Heart left ventricle (tissue), 16 donors: ENCODE measurements around the gene CTRB1. TPM values are rescaled to one million over a fixed set of nuclear protein-coding genes. Genes with fewer than 3 reads are reported as not detected.
A peak's percentile ranks its signal among the peaks of the same experiment; 100 is the strongest.

Experiments
- ATAC-seq, 4 donors: fragments of 200-7000 bp; cut with Tn5 transposase; one replicate each; pipeline ENCODE4 v1.9.1; 2020 to 2022; ENCODE audit warnings: moderate library complexity in 4 of 4, mild to moderate bottlenecking in 3 of 4, moderate number of reproducible peaks in 1 of 4
- DNase-seq, 5 donors: peaks; one replicate each; pipeline ENCODE4 v3.0.0-alpha.2; 2020
- H3K27ac ChIP-seq, 12 donors: fragments of 200-600 bp; sonication (generic) in 4 of 12; one replicate each; pipeline versions ENCODE4 v1.5.0 to v1.8.0; 2016 to 2022; ENCODE audit warnings: mild to moderate bottlenecking in 2 of 12
- H3K27me3 ChIP-seq, 9 donors: fragments of 200-600 bp; sonication (generic) in 2 of 9; one replicate each; pipeline versions ENCODE4 v1.5.1 to v1.8.0; 2016 to 2022; ENCODE audit warnings: mild to moderate bottlenecking in 3 of 9
- H3K36me3 ChIP-seq, 9 donors: fragments of 200-600 bp; sonication (generic) in 2 of 9; one replicate each; pipeline versions ENCODE4 v1.5.0 to v1.8.0; 2018 to 2022; ENCODE audit warnings: mild to moderate bottlenecking in 2 of 9
- H3K4me1 ChIP-seq, 12 donors: fragments of 200-600 bp; sonication (generic) in 4 of 12; one replicate each; pipeline versions ENCODE4 v1.5.0 to v1.8.0; 2016 to 2022; ENCODE audit warnings: mild to moderate bottlenecking in 3 of 12
- H3K4me3 ChIP-seq, 12 donors: fragments of 200-600 bp; sonication (generic) in 4 of 12; one replicate each; pipeline versions ENCODE4 v1.5.0 to v1.8.0; 2017 to 2022; ENCODE audit warnings: mild to moderate bottlenecking in 9 of 12, moderate library complexity in 4 of 12
- H3K9me3 ChIP-seq, 12 donors: fragments of 200-600 bp; sonication (generic) in 4 of 12; one replicate each; pipeline versions ENCODE4 v1.5.0 to v1.8.0; 2016 to 2022; ENCODE audit warnings: mild to moderate bottlenecking in 1 of 12
- CTCF ChIP-seq, 12 donors: fragments of 200-600 bp; sonication (generic) in 4 of 12; IDR thresholded peaks; one replicate each; pipeline versions ENCODE4 v1.5.0 to v1.8.0; 2018 to 2022; ENCODE audit warnings: antibody characterized with exemption in 12 of 12, mild to moderate bottlenecking in 5 of 12
- POLR2A ChIP-seq, 2 donors: fragments of 450-650 bp; IDR thresholded peaks; one replicate each; pipeline ENCODE4 v1.6.1; 2017; ENCODE audit warnings: antibody characterized with exemption in 2 of 2, mild to moderate bottlenecking in 2 of 2, moderate library complexity in 2 of 2
- WGBS, 4 donors: extraction: QIAGEN DNeasy Blood & Tissue Kit in 2 of 4; methylation state at CpG; one replicate each; pipeline versions ENCODE4 v1.1.5 to v1.1.7; 2013 to 2018; 5-methylcytosine and 5-hydroxymethylcytosine counted together
- intact Hi-C, 10 donors: fragments of 100-400 bp; cut with DNase I; formaldehyde crosslinking; loops; one replicate each; pipeline versions ENCODE4 v1.11.1 to v1.14.2; 2022
- polyA plus RNA-seq, 2 donors: library from polyadenylated mRNA; stranded (reverse); fragments of 200-250 nt; gene quantifications; one replicate each; pipeline ENCODE4 v1.2.3, GENCODE V29; 2013
- total RNA-seq, 9 donors: library from RNA; depleted of rRNA in 2 of 9; stranded (reverse); fragments of >200 nt in 2 of 9; fragmentation: NEBNext Ultra II Directional in 3 of 9; extraction: Animal tissue kit (Norgen Biotek cat#: 25700) in 3 of 9; gene quantifications; one replicate each; pipeline versions ENCODE4 v1.1.0 to v1.2.4, GENCODE V29; 2016 to 2023
- donor health status: ischemic (EF 13 %, LVEDD 7.1; RV severe dilation, severe dysfunction).
- donor health status: healthy with polysubstance abuse.
- donor health status: DM: no; HTN: yes; CAD: no.
- donor health status: DM: no; HTN: no; CAD: no.
- donor health status: ischemic (EF 25% LVEDD 6.9; RV normal size, moderate dysfunction).
- donor health status: ischemic (EF 25% LVEDD 5.7; RV mildly dilated, moderate dysfunction).
- donor health status: healthy.
- donor health status: DM: yes; HTN: yes; CAD: no.
- donor health status: ischemic (EF 35%, LVEDD 5.7; RV mildly dilated, moderate dysfunction).
- donor health status: nonischemic (EF 11% LVEDD 7.7; RV severe dilation, severe dysfunction).
- donor health status: DM: yes; HTN: yes; CAD: no.
- donor health status: PGD.
- donor health status: ischemic (EF 29% LVEDD 5.4; RV normal size, mild dysfunction).
- donor health status: nonischemic (EF 23%, LVEDD 6.1; RV moderate dilation, normal function).

CTRB1 gene
- total and polyA plus RNA-seq, 11 donors, result 0.64 to 3.7 (median 2.5) TPM; not detected in 5

GRCh38 chr16:75193730-75194444, 24.9 kb upstream of the CTRB1 start:
- intact Hi-C loops, result loop anchor here in 4 of 10 donors (10.0 kb wide), 3 partner anchors 211 to 571 kb away; partner anchors contain the start of gene TMEM170A (in 1 of the 4)
- no peak overlapping the region for H3K4me3 ChIP-seq
- ATAC-seq (no peak), DNase-seq (peak in 1 of 5 donors; percentile 42)
- TF ChIP-seq POLR2A (IDR thresholded peaks at IDR 0.05), result no peak
- peaks cover 0 to 20% (median 9%) of the 10 kb centered on the region in 9 donors for H3K27me3 ChIP-seq
- H3K9me3 ChIP-seq, result no peaks in the 10 kb centered on the region
- no peak overlapping the region for H3K27ac ChIP-seq
- H3K4me1 ChIP-seq, result peaks cover 0 to 9% (median 0%) of the 10 kb centered on the region in 12 donors
- 80 to 87% (median 84%) methylated on average over 6 to 10 of the region's 10 CpGs for WGBS, 4 donors
- no peaks in the 10 kb centered on the region for H3K36me3 ChIP-seq

DNA sequence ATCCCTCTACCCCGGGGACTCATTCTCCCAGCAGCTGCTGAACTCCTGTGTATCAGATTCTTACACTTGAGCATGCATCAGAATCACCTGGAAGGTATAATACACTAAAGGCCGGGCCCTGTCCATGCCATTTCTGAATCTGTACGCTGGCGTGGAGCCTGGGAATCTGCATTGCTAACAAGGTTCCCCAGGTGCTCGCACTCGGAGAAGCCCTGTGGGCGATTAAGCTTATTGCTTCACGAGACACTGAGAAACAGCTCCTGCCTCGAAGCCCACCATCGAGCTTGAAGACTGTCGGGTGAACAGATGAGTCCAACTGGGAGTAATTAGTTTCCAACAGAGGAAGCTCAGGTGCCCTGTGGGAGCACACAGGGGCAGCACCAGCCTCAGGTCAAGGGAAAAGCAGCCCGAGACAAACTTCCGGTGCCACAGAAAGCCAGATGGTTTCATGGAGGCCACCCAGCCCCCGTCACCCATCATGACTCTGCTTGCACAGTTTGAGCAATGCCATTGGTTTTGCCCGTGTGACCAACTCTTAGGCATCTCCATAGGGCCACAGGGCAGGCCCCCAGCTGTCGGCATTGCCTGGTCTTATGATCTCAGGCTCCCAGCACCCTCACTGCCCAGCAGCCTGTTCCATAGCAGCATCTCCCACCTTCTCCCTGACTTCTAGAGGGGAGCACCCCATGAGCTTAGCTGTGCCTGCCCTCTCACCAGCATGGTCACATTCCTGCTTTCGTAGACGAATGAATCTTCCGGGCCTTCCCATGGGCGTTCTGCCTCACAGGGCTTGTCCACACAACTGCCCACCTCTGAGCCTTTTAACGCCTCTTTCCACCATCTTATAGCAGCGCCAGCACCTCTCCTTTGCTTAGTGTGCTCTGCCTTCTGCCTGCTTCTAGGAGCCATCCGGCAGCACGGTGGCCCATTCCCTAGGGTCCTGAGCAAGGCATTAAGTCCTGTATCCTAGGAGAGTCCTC, 22.7 kb upstream of the CTRB1 start:
- TF ChIP-seq CTCF (IDR thresholded peaks at IDR 0.05) (no peak), POLR2A (IDR thresholded peaks at IDR 0.05) (no peak)
- H3K36me3 ChIP-seq, result no peaks in the 10 kb centered on the region
- peaks cover 0 to 23% (median 0%) of the 10 kb centered on the region in 12 donors for H3K4me1 ChIP-seq
- peak in 1 of 5 donors; percentile 38 for DNase-seq
- peaks cover 0 to 20% (median 9%) of the 10 kb centered on the region in 9 donors for H3K27me3 ChIP-seq
- H3K4me3 ChIP-seq, result no peak overlapping the region
- no peaks in the 10 kb centered on the region for H3K9me3 ChIP-seq
- no peak for ATAC-seq
- intact Hi-C loops, result loop anchor here in 8 of 10 donors (5.0 to 10.0 kb wide), 7 partner anchors 36 to 569 kb away; partner anchors contain the start of gene TMEM170A (in 1 of the 8)
- H3K27ac ChIP-seq, result no peak overlapping the region
- 82 to 85% (median 84%) methylated on average over 24 of the region's 24 CpGs for WGBS, 4 donors

- intact Hi-C loops, result loop anchor here in 8 of 10 donors (5.0 to 10.0 kb wide), 7 partner anchors 35 to 568 kb away; partner anchors contain the start of gene TMEM170A (in 1 of the 8)
- peaks cover 0 to 23% (median 0%) of the 10 kb centered on the region in 12 donors for H3K4me1 ChIP-seq
- H3K27ac ChIP-seq, result no peak overlapping the region
- peaks cover 0 to 20% (median 9%) of the 10 kb centered on the region in 9 donors for H3K27me3 ChIP-seq
- H3K4me3 ChIP-seq, result no peak overlapping the region
- 70 to 81% (median 77%) methylated on average over 8 to 9 of the region's 9 CpGs for WGBS, 4 donors
- ATAC-seq (no peak), DNase-seq (peak in 1 of 5 donors; percentile 20)
- TF ChIP-seq CTCF (IDR thresholded peaks at IDR 0.05) (no peak), POLR2A (IDR thresholded peaks at IDR 0.05) (no peak)
- H3K36me3 ChIP-seq, result no peaks in the 10 kb centered on the region
- H3K9me3 ChIP-seq, result no peaks in the 10 kb centered on the region
These were observed 22.0 kb upstream of the CTRB1 start for GRCh38 chr16:75196836-75197235.

DNA sequence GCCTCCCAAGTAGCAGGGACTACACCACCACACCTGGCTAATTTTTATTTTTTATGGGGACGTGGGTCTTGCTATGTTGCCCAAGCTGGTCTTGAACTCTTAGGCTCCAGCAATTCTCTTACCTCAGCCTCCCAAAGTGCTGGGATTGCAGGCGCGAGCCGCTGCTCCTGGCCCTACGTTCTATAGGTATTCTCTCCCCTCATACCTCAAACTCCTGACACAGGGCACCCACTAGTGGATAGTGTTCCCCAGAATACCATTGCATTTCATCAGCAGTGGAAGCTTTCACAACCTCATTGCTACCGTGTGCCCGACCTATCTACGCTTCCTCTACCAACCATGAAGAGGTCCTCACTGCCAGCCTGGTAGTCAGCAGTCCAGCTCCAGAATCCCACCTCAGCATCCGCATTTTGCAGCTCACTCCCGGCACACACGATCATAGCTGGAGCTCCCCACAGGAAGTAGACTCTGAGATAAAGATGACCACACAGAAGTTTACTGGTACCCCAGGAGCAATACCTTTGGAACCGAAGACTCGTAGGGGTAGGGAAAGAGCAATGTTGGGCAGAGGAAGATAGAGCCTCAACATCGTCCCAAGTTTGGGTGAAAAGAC, 21.2 kb upstream of the CTRB1 start:
- no peak for ATAC-seq
- Histone ChIP-seq H3K9me3 (no peaks in the 10 kb centered on the region), H3K27me3 (peaks cover 0 to 20% (median 9%) of the 10 kb centered on the region in 9 donors), H3K4me3 (no peak overlapping the region), H3K36me3 (no peaks in the 10 kb centered on the region), H3K4me1 (peaks cover 0 to 23% (median 0%) of the 10 kb centered on the region in 12 donors), H3K27ac (no peak overlapping the region)
- peak in 1 of 5 donors; percentile 4 for DNase-seq
- no peak for TF ChIP-seq CTCF (IDR thresholded peaks at IDR 0.05)
- TF ChIP-seq POLR2A (IDR thresholded peaks at IDR 0.05), result no peak
- 51 to 61% (median 58%) methylated on average over 14 of the region's 14 CpGs for WGBS, 4 donors
- intact Hi-C loops, result loop anchor here (2.0 to 10.0 kb wide), 10 partner anchors 35 to 567 kb away; partner anchors contain the start of gene TMEM170A (in 1 of the 10)
